Stimulated activated CD4-positive, alpha-beta T cell treated with anti-CD3 and anti-CD28 coated beads, Interleukin-2, amount 100 ng/mL, for 24 hours (primary cell): ENCODE results near the gene ZC3H4.

Source experiments
- DNase-seq, 2 donors: peaks; one replicate each; pipeline ENCODE4 v3.0.0-alpha.2; 2020

Gene ZC3H4

GRCh38 chr19:47044946-47045866 is 68.4 kb downstream of the ZC3H4 start:
- DNase-seq: no peak

- DNase-seq: no peak
Observed at GRCh38 chr19:47040869-47041268, 72.7 kb downstream of the ZC3H4 start.

GRCh38 chr19:47039239-47039874 is 74.2 kb downstream of the ZC3H4 start:
- DNase-seq: no peak

GRCh38 chr19:47037766-47038165 is 75.8 kb downstream of the ZC3H4 start:
- DNase-seq: no peak

- DNase-seq: no peak
Observed at GRCh38 chr19:47036097-47036651, 77.4 kb downstream of the ZC3H4 start.

GRCh38 chr19:47035127-47036096 is 78.2 kb downstream of the ZC3H4 start:
- peak; percentile 97 to 98 for DNase-seq

GRCh38 chr19:47032171-47032811 is 81.3 kb downstream of the ZC3H4 start:
- DNase-seq: peak; percentile 67 to 71

GRCh38 chr19:47028195-47028601 is 85.4 kb downstream of the ZC3H4 start:
- DNase-seq: no peak

- no peak for DNase-seq
Observed at GRCh38 chr19:47027586-47028088, 85.9 kb downstream of the ZC3H4 start.

GRCh38 chr19:47026889-47027288 is 86.7 kb downstream of the ZC3H4 start:
- DNase-seq: no peak

- no peak for DNase-seq
Observed at GRCh38 chr19:47026156-47026555, 87.4 kb downstream of the ZC3H4 start.

- no peak for DNase-seq
Observed at GRCh38 chr19:47024502-47024901, 89.1 kb downstream of the ZC3H4 start.

GRCh38 chr19:47023448-47023794 is 90.2 kb downstream of the ZC3H4 start:
- no peak for DNase-seq

- no peak for DNase-seq
Observed at GRCh38 chr19:47022541-47023447, 90.8 kb downstream of the ZC3H4 start.

GRCh38 chr19:47022140-47022536 is 91.4 kb downstream of the ZC3H4 start:
- DNase-seq: no peak

- no peak for DNase-seq
Observed at GRCh38 chr19:47021536-47022139, 91.9 kb downstream of the ZC3H4 start.

- no peak for DNase-seq
Observed at GRCh38 chr19:47020992-47021496, 92.5 kb downstream of the ZC3H4 start.

GRCh38 chr19:47020132-47020805 is 93.3 kb downstream of the ZC3H4 start:
- no peak for DNase-seq

GRCh38 chr19:47019431-47020041 is 94.0 kb downstream of the ZC3H4 start, which contains the start of gene NPAS1:
TSS of gene NPAS1 (plus strand) at chr19:47019837. CDS start at chr19:47021048, 1,211 bp downstream.
- DNase-seq: no peak
